Erythroblast (primary cell): ENCODE measurements around the gene MBD5.
A peak's percentile ranks its signal among the peaks of the same experiment; 100 is the strongest.

Experiments used
- DNase-seq, 2 experiments: peaks; one replicate each; lab custom pipeline; 2025; lab: John Stamatoyannopoulos, UW
- GATA1 ChIP-seq: IDR thresholded peaks from 2 replicates; pipeline ENCODE4 v1.6.1; 2011; ENCODE audit warnings: low read depth, mild to moderate bottlenecking, control low read depth, low read length, moderate library complexity
- POLR2A ChIP-seq: IDR thresholded peaks from 2 replicates; pipeline ENCODE4 v1.6.1; 2011; ENCODE audit warnings: mild to moderate bottlenecking, low read length

Gene MBD5

GRCh38 chr2:148048475-148049221, 27.8 kb downstream of the MBD5 start:
- TF ChIP-seq POLR2A = no peak
- no peak for TF ChIP-seq GATA1
- no peak for DNase-seq

- TF ChIP-seq POLR2A (no peak), GATA1 (no peak)
- DNase-seq = no peak
These were observed 28.4 kb downstream of the MBD5 start for GRCh38 chr2:148049284-148049683.

GRCh38 chr2:148052687-148053086, 31.8 kb downstream of the MBD5 start:
- no peak for DNase-seq
- no peak for TF ChIP-seq GATA1
- TF ChIP-seq POLR2A = no peak

- DNase-seq = no peak
- no peak for TF ChIP-seq GATA1
These were observed 37.8 kb downstream of the MBD5 start for GRCh38 chr2:148058641-148059040.

- TF ChIP-seq GATA1 (no peak), POLR2A (no peak)
- no peak for DNase-seq
These were observed 42.7 kb downstream of the MBD5 start for GRCh38 chr2:148063633-148064032.

GRCh38 chr2:148065936-148066335, 45.0 kb downstream of the MBD5 start:
- TF ChIP-seq GATA1 (no peak), POLR2A (no peak)
- DNase-seq = no peak

GRCh38 chr2:148067801-148068200, 46.9 kb downstream of the MBD5 start:
- TF ChIP-seq POLR2A = no peak
- no peak for TF ChIP-seq GATA1
- peak; percentile 56 to 72 for DNase-seq

- TF ChIP-seq GATA1 (no peak), POLR2A (no peak)
- no peak for DNase-seq
These were observed 50.5 kb downstream of the MBD5 start for GRCh38 chr2:148071351-148071750.

GRCh38 chr2:148096012-148096411, 75.1 kb downstream of the MBD5 start:
- DNase-seq = no peak
- TF ChIP-seq POLR2A (no peak), GATA1 (no peak)

- TF ChIP-seq POLR2A = no peak
- DNase-seq = peak in 1 of 2 experiments; percentile 5
These were observed 81.8 kb downstream of the MBD5 start for GRCh38 chr2:148102641-148103040.

- no peak for DNase-seq
- TF ChIP-seq GATA1 = no peak
- no peak for TF ChIP-seq POLR2A
These were observed 83.1 kb downstream of the MBD5 start for GRCh38 chr2:148103946-148104345.

- no peak for DNase-seq
- TF ChIP-seq GATA1 (no peak), POLR2A (no peak)
These were observed 85.4 kb downstream of the MBD5 start for GRCh38 chr2:148106331-148106730.

- DNase-seq = no peak
- no peak for TF ChIP-seq POLR2A
- no peak for TF ChIP-seq GATA1
These were observed 87.5 kb downstream of the MBD5 start for GRCh38 chr2:148108385-148108784.

- no peak for TF ChIP-seq POLR2A
- no peak for TF ChIP-seq GATA1
- no peak for DNase-seq
These were observed 89.3 kb downstream of the MBD5 start for GRCh38 chr2:148110184-148110583.

- peak in 1 of 2 experiments; percentile 24 for DNase-seq
- TF ChIP-seq GATA1 (no peak), POLR2A (no peak)
These were observed 101.9 kb downstream of the MBD5 start for GRCh38 chr2:148122788-148123187.
